HepG2 (cell line): Measurements from ENCODE around the gene HHIPL2. TPM values are rescaled to one million over a fixed set of nuclear protein-coding genes. Genes with fewer than 3 reads are reported as not detected.

Experiments
- CSRNP2 ChIP-seq: sonication (generic); formaldehyde crosslinking; conservative IDR thresholded peaks from 2 replicates; pipeline ENCODE4 v1.8.0; 2022; ENCODE audit warnings: low read depth, missing genetic modification reagents
- HNF4A ChIP-seq: sonication (generic); formaldehyde crosslinking; IDR thresholded peaks from 2 replicates; pipeline ENCODE4 v1.4.0; 2020; ENCODE audit warnings: missing genetic modification reagents
- MAFK ChIP-seq, 2 experiments: IDR thresholded peaks in 1 of 2; conservative IDR thresholded peaks in 1 of 2; 2 replicates each; pipeline ENCODE4 v1.6.1; 2011; ENCODE audit warnings: improper control_type of control experiment in 2 of 2, low read length in 2 of 2
- SRF ChIP-seq: IDR thresholded peaks from 2 replicates; pipeline ENCODE4 v1.6.1; 2011; ENCODE audit warnings: mild to moderate bottlenecking, low read depth, low read length, moderate library complexity
- ZBTB4 ChIP-seq: sonication (generic); formaldehyde crosslinking; IDR thresholded peaks from 2 replicates; pipeline ENCODE4 v1.4.0; 2020; ENCODE audit warnings: missing genetic modification reagents, mild to moderate bottlenecking, borderline replicate concordance
- ZFYVE20 ChIP-seq: sonication (generic); formaldehyde crosslinking; IDR thresholded peaks from 2 replicates; pipeline ENCODE4 v1.8.0; 2023; ENCODE audit warnings: low read depth, mild to moderate bottlenecking, moderate library complexity, missing genetic modification reagents, borderline replicate concordance
- ZNF343 ChIP-seq: sonication (generic); formaldehyde crosslinking; IDR thresholded peaks from 2 replicates; pipeline ENCODE4 v1.4.0; 2020; ENCODE audit warnings: mild to moderate bottlenecking, missing genetic modification reagents
- ZNF543 ChIP-seq: sonication (generic); formaldehyde crosslinking; IDR thresholded peaks from 2 replicates; pipeline ENCODE4 v1.4.0; 2020; ENCODE audit warnings: mild to moderate bottlenecking, missing genetic modification reagents
- ZNF670 ChIP-seq: sonication (generic); formaldehyde crosslinking; IDR thresholded peaks from 2 replicates; pipeline ENCODE4 v1.8.0; 2022; ENCODE audit warnings: mild to moderate bottlenecking, missing genetic modification reagents, borderline replicate concordance
- polyA plus RNA-seq, 8 experiments: library from polyadenylated mRNA; depleted of rRNA in 3 of 8; stranded (reverse) in 7 of 8; unstranded in 1 of 8; fragments of >200 nt; fragmentation: Illumina TruSeq in 4 of 8; extraction: Trizol in 4 of 8; gene quantifications; 2 replicates each; pipeline versions ENCODE4 v1.2.1 to v1.2.3, GENCODE V29; 2011 to 2016; ENCODE audit warnings: low read depth in 4 of 8, missing spikeins in 1 of 8, mixed read lengths in 1 of 8; ENCODE audit not compliant: insufficient read depth in 1 of 8
- total RNA-seq, 5 experiments: library from RNA; depleted of rRNA; stranded (reverse); fragments of >200 nt; fragmentation: Illumina TruSeq; extraction: Trizol; gene quantifications; 2 replicates each; pipeline ENCODE4 v1.2.3, GENCODE V29; 2016; ENCODE audit warnings: low read depth in 1 of 5
- TF ChIP-seq, protein P1 (sequence below): sonication (generic); formaldehyde crosslinking; IDR thresholded peaks from 2 replicates; pipeline ENCODE4 v1.5.1; 2020; ENCODE audit warnings: missing genetic modification reagents, mild to moderate bottlenecking, borderline replicate concordance
- TF ChIP-seq, protein P2 (sequence below), 2 experiments: sonication (generic) in 1 of 2; formaldehyde crosslinking in 1 of 2; IDR thresholded peaks; 2 replicates each; pipeline versions ENCODE4 v1.4.0 to v1.6.1; 2016 to 2020; ENCODE audit warnings: borderline replicate concordance in 1 of 2, low read depth in 1 of 2, mild to moderate bottlenecking in 1 of 2, missing genetic modification reagents in 1 of 2

Gene HHIPL2
- total and polyA plus RNA-seq, 2 of the 13 experiments (the other 11 are each of a cell fraction or from before 2014, with no cell fraction given), result 0.53 to 1.3 TPM

DNA sequence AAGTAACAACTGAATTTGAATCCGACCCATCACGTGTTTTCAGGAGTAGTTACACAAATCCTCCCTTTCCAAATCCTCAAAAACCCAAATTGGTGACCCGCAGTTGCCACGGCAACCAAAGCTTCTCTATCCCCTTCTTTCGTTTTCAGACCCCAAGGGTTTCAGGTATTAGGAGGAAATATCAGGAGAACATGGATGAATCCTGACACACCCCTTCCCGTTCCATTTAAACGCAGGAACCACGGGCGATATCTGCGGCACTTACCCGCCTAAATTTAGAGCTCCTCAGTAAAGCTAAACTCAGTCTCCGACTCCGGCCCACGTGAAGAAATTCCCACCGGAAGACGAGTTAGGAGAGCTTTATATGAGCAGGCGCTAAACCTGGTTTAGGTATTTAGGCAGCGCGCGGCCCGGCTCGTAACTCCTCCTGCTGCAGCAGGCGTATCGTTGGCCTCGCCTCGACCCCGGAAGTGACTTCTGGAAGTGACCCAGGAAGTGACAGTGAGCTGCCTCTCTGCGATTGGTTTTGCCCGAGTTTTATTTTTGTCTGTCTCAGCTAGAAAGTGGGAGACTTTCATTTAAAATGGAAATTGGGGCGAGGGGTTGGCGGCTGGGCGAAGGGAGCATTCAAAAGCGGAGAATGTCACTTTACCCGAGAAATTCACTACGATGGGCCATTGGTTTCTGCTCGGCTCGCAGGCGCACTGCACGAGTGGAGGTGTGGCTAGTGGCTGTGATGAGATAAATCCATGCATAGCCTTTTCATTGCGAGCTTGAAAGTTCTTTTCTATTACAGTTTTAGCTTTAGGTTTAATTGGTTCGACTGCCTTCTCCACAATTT, 41.8 kb upstream of the HHIPL2 start, which contains the start of gene TAF1A (continued):
- no peak for TF ChIP-seq ZBTB4 (CRISPR knock-in tag)
- TF ChIP-seq, protein P1, sequence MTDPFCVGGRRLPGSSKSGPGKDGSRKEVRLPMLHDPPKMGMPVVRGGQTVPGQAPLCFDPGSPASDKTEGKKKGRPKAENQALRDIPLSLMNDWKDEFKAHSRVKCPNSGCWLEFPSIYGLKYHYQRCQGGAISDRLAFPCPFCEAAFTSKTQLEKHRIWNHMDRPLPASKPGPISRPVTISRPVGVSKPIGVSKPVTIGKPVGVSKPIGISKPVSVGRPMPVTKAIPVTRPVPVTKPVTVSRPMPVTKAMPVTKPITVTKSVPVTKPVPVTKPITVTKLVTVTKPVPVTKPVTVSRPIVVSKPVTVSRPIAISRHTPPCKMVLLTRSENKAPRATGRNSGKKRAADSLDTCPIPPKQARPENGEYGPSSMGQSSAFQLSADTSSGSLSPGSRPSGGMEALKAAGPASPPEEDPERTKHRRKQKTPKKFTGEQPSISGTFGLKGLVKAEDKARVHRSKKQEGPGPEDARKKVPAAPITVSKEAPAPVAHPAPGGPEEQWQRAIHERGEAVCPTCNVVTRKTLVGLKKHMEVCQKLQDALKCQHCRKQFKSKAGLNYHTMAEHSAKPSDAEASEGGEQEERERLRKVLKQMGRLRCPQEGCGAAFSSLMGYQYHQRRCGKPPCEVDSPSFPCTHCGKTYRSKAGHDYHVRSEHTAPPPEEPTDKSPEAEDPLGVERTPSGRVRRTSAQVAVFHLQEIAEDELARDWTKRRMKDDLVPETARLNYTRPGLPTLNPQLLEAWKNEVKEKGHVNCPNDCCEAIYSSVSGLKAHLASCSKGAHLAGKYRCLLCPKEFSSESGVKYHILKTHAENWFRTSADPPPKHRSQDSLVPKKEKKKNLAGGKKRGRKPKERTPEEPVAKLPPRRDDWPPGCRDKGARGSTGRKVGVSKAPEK, result no peak
- no peak for TF ChIP-seq ZNF343
- TF ChIP-seq, protein P2, sequence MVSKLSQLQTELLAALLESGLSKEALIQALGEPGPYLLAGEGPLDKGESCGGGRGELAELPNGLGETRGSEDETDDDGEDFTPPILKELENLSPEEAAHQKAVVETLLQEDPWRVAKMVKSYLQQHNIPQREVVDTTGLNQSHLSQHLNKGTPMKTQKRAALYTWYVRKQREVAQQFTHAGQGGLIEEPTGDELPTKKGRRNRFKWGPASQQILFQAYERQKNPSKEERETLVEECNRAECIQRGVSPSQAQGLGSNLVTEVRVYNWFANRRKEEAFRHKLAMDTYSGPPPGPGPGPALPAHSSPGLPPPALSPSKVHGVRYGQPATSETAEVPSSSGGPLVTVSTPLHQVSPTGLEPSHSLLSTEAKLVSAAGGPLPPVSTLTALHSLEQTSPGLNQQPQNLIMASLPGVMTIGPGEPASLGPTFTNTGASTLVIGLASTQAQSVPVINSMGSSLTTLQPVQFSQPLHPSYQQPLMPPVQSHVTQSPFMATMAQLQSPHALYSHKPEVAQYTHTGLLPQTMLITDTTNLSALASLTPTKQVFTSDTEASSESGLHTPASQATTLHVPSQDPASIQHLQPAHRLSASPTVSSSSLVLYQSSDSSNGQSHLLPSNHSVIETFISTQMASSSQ (IDR thresholded peaks at IDR 0.05; ENCODE audit: low read depth), result no peak
- TF ChIP-seq, protein P2 (CRISPR knock-in tag; IDR thresholded peaks at IDR 0.05; ENCODE audit: borderline replicate concordance), result no peak
- TF ChIP-seq CSRNP2 (CRISPR knock-in tag), result no peak
- TF ChIP-seq SRF, result no peak
- peak; percentile 41 to 69 for TF ChIP-seq MAFK (conservative IDR thresholded peaks at IDR 0.05 in 1 of 2, IDR thresholded peaks at IDR 0.05 in 1 of 2; ENCODE audit: low read length in 2 of 2)
- TF ChIP-seq ZNF543 (CRISPR knock-in tag), result no peak
- no peak for TF ChIP-seq HNF4A (CRISPR knock-in tag)
- peak; percentile 41; the same call in 1 of the 2 replicates for TF ChIP-seq ZNF670 (CRISPR knock-in tag)
- TF ChIP-seq ZFYVE20 (CRISPR knock-in tag), result no peak
